SK-N-SH treated with all-trans-retinoic acid at 6 μM for 48 hours (cell line): ENCODE results near the gene INPP4B.

Source experiments
- ATAC-seq: fragments of 200-7000 bp; cut with Tn5 transposase; 3 replicates; pipeline ENCODE4 v1.9.1; 2020; ENCODE audit warnings: mild to moderate bottlenecking, moderate library complexity
- ARNTL ChIP-seq: fragments of 450-650 bp; formaldehyde crosslinking; IDR thresholded peaks from 2 replicates; pipeline ENCODE4 v1.5.0; 2020; ENCODE audit warnings: low read depth, mild to moderate bottlenecking, moderate library complexity, borderline replicate concordance
- BACH2 ChIP-seq: fragments of 250-450 bp; sonication (Bioruptor Pico); IDR thresholded peaks from 2 replicates; pipeline ENCODE4 v1.9.0; 2021; ENCODE audit warnings: mild to moderate bottlenecking, borderline replicate concordance
- CSDC2 ChIP-seq: fragments of 250-450 bp; sonication (Bioruptor Pico); IDR thresholded peaks from 2 replicates; pipeline ENCODE4 v1.5.0; 2020; ENCODE audit warnings: mild to moderate bottlenecking, moderate library complexity
- ISL1 ChIP-seq: fragments of 250-450 bp; sonication (Bioruptor Pico); IDR thresholded peaks from 2 replicates; pipeline ENCODE4 v2.1.2; 2022; ENCODE audit warnings: mild to moderate bottlenecking, moderate library complexity
- OSR1 ChIP-seq: fragments of 250-450 bp; sonication (Bioruptor Pico); IDR thresholded peaks from 2 replicates; pipeline ENCODE4 v1.8.0; 2022; ENCODE audit warnings: moderate library complexity, mild to moderate bottlenecking, inconsistent platforms
- POU6F1 ChIP-seq: fragments of 250-450 bp; sonication (Bioruptor Pico); IDR thresholded peaks from 2 replicates; pipeline ENCODE4 v1.8.0; 2021; ENCODE audit warnings: low read depth, mild to moderate bottlenecking, moderate library complexity, borderline replicate concordance
- PPARA ChIP-seq: fragments of 250-450 bp; sonication (Bioruptor Pico); IDR thresholded peaks from 2 replicates; pipeline ENCODE4 v1.5.0; 2020; ENCODE audit warnings: mild to moderate bottlenecking, borderline replicate concordance
- TCF4 ChIP-seq: fragments of 250-450 bp; sonication (Bioruptor Pico); IDR thresholded peaks from 2 replicates; pipeline ENCODE4 v1.8.0; 2021; ENCODE audit warnings: mild to moderate bottlenecking, moderate library complexity, borderline replicate concordance
- TOX ChIP-seq: fragments of 250-450 bp; sonication (Bioruptor Pico); IDR thresholded peaks from 2 replicates; pipeline ENCODE4 v1.8.0; 2021; ENCODE audit warnings: mild to moderate bottlenecking, moderate library complexity, borderline replicate concordance
- TSHZ2 ChIP-seq: fragments of 250-450 bp; sonication (Bioruptor Pico); IDR thresholded peaks from 2 replicates; pipeline ENCODE4 v1.5.0; 2020; ENCODE audit warnings: mild to moderate bottlenecking, moderate library complexity
- ZC3H10 ChIP-seq: fragments of 250-450 bp; sonication (Bioruptor Pico); IDR thresholded peaks from 2 replicates; pipeline ENCODE4 v1.5.1; 2021; ENCODE audit warnings: mild to moderate bottlenecking, moderate library complexity
- ZFP3 ChIP-seq: fragments of 250-450 bp; sonication (Bioruptor Pico); IDR thresholded peaks from 2 replicates; pipeline ENCODE4 v1.5.0; 2020; ENCODE audit warnings: mild to moderate bottlenecking, moderate library complexity
- TF ChIP-seq, protein P1 (sequence below): fragments of 250-450 bp; sonication (Bioruptor Pico); IDR thresholded peaks from 2 replicates; pipeline ENCODE4 v1.5.1; 2020; ENCODE audit warnings: low read depth, mild to moderate bottlenecking, moderate library complexity
- TF ChIP-seq, protein P2 (sequence below): fragments of 250-450 bp; sonication (Bioruptor Pico); IDR thresholded peaks from 2 replicates; pipeline ENCODE4 v1.5.1; 2021; ENCODE audit warnings: mild to moderate bottlenecking, moderate library complexity
- TF ChIP-seq, protein P3 (sequence below): fragments of 250-450 bp; sonication (Bioruptor Pico); IDR thresholded peaks from 2 replicates; pipeline ENCODE4 v1.8.0; 2020; ENCODE audit warnings: mild to moderate bottlenecking, moderate library complexity, borderline replicate concordance

Gene INPP4B

GRCh38 chr4:142637614-142638013, 208.5 kb downstream of the INPP4B start (continued):
- TF ChIP-seq, protein P1, sequence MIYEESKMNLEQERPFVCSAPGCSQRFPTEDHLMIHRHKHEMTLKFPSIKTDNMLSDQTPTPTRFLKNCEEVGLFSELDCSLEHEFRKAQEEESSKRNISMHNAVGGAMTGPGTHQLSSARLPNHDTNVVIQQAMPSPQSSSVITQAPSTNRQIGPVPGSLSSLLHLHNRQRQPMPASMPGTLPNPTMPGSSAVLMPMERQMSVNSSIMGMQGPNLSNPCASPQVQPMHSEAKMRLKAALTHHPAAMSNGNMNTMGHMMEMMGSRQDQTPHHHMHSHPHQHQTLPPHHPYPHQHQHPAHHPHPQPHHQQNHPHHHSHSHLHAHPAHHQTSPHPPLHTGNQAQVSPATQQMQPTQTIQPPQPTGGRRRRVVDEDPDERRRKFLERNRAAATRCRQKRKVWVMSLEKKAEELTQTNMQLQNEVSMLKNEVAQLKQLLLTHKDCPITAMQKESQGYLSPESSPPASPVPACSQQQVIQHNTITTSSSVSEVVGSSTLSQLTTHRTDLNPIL: no peak

- TF ChIP-seq BACH2 (CRISPR knock-in tag) (no peak), ISL1 (CRISPR knock-in tag) (no peak), TOX (CRISPR knock-in tag) (no peak), ZC3H10 (no peak), POU6F1 (CRISPR knock-in tag) (no peak), PPARA (CRISPR knock-in tag) (no peak), TCF4 (CRISPR knock-in tag) (no peak), TSHZ2 (CRISPR knock-in tag) (no peak), OSR1 (no peak), ZFP3 (CRISPR knock-in tag) (no peak), CSDC2 (CRISPR knock-in tag) (no peak), ARNTL (CRISPR knock-in tag) (no peak)
- TF ChIP-seq, protein P1: no peak
- TF ChIP-seq, protein P2, sequence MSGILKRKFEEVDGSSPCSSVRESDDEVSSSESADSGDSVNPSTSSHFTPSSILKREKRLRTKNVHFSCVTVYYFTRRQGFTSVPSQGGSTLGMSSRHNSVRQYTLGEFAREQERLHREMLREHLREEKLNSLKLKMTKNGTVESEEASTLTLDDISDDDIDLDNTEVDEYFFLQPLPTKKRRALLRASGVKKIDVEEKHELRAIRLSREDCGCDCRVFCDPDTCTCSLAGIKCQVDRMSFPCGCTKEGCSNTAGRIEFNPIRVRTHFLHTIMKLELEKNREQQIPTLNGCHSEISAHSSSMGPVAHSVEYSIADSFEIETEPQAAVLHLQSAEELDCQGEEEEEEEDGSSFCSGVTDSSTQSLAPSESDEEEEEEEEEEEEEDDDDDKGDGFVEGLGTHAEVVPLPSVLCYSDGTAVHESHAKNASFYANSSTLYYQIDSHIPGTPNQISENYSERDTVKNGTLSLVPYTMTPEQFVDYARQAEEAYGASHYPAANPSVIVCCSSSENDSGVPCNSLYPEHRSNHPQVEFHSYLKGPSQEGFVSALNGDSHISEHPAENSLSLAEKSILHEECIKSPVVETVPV (CRISPR knock-in tag): no peak
- TF ChIP-seq, protein P3, sequence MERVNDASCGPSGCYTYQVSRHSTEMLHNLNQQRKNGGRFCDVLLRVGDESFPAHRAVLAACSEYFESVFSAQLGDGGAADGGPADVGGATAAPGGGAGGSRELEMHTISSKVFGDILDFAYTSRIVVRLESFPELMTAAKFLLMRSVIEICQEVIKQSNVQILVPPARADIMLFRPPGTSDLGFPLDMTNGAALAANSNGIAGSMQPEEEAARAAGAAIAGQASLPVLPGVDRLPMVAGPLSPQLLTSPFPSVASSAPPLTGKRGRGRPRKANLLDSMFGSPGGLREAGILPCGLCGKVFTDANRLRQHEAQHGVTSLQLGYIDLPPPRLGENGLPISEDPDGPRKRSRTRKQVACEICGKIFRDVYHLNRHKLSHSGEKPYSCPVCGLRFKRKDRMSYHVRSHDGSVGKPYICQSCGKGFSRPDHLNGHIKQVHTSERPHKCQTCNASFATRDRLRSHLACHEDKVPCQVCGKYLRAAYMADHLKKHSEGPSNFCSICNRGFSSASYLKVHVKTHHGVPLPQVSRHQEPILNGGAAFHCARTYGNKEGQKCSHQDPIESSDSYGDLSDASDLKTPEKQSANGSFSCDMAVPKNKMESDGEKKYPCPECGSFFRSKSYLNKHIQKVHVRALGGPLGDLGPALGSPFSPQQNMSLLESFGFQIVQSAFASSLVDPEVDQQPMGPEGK (CRISPR knock-in tag): no peak
- ATAC-seq: no peak
Observed at GRCh38 chr4:142631836-142632235, 214.3 kb downstream of the INPP4B start.

GRCh38 chr4:142615324-142615665, 230.8 kb downstream of the INPP4B start:
- ATAC-seq: no peak
- TF ChIP-seq PPARA (CRISPR knock-in tag) (no peak), OSR1 (no peak)
- TF ChIP-seq, protein P1: no peak
